ENCODE measurements around the gene MN1. TPM values are rescaled to one million over a fixed set of nuclear protein-coding genes. Genes with fewer than 3 reads are reported as not detected.

The MN1 gene
- total and polyA plus RNA-seq, 8 donors: 0.54 to 2.6 (median 0.91) TPM

DNA sequence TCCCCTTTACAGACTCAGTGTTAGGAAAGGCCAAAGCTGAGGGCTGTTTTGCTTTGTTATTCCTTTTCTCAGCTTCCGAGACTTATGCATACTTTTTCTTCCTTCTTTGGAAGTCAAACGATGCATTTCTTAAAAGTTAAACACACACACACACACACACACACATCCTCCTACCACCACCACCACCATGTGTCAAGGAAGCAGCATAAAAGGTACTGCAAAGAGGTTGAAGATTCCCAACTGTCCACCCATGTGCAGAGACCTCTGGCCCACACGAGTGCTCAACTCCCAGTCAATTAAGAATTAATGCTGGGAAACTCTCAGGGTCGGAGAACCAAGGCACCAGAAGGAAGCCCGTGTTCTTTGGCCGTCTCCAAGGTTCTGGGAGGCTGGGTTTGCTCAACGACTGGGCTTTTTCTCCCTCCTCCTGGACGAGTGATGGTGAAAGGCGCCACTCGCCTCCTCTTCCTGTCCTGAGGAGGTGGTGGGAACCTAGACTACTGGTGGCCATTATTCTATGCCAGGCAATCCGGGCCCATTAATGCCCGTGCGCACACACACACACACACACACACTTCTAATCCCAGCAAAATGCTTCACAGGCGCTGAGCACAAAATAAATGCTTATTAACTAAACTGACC, 15.1 kb downstream of the MN1 start:
- Histone ChIP-seq H3K4me3 (no peak overlapping the region), H3K27ac (no peak overlapping the region), H3K4me1 (no peaks in the 10 kb centered on the region), H3K36me3 (no peaks in the 10 kb centered on the region), H3K9me3 (no peaks in the 10 kb centered on the region), H3K27me3 (no peaks in the 10 kb centered on the region)
- ATAC-seq (no peak), DNase-seq (no peak), FAIRE-seq (no peak)
- intact Hi-C loops (cut with DNase I): no loop called here
- TF ChIP-seq, protein P1, sequence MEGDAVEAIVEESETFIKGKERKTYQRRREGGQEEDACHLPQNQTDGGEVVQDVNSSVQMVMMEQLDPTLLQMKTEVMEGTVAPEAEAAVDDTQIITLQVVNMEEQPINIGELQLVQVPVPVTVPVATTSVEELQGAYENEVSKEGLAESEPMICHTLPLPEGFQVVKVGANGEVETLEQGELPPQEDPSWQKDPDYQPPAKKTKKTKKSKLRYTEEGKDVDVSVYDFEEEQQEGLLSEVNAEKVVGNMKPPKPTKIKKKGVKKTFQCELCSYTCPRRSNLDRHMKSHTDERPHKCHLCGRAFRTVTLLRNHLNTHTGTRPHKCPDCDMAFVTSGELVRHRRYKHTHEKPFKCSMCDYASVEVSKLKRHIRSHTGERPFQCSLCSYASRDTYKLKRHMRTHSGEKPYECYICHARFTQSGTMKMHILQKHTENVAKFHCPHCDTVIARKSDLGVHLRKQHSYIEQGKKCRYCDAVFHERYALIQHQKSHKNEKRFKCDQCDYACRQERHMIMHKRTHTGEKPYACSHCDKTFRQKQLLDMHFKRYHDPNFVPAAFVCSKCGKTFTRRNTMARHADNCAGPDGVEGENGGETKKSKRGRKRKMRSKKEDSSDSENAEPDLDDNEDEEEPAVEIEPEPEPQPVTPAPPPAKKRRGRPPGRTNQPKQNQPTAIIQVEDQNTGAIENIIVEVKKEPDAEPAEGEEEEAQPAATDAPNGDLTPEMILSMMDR (IDR thresholded peaks at IDR 0.05): no peak
- 72 to 79% methylated on average over 14 of the region's 14 CpGs for WGBS, 2 donors

DNA sequence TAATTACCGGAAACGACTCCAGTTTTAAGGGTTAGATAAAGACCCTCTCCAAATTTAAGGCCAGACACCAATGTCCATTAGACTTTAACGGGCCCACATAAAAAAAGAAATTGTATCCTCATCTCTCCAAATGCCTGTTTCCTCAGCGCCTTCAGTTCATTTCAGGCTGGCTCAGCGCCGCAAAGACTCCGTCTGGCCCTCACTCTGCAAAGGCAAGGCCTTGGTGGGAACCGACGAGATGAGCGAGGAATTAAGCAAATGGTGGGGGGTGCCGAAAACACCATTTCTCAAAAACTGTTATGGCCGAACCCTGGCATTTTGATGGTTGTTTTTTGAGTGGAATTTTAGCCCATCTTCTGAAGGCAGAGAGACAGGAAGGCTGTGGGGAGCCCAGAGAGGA, 15.7 kb downstream of the MN1 start:
- 81 to 84% methylated on average over 12 of the region's 12 CpGs for WGBS, 2 donors
- no peaks in the 10 kb centered on the region for H3K27me3 ChIP-seq
- no peak for FAIRE-seq

DNA sequence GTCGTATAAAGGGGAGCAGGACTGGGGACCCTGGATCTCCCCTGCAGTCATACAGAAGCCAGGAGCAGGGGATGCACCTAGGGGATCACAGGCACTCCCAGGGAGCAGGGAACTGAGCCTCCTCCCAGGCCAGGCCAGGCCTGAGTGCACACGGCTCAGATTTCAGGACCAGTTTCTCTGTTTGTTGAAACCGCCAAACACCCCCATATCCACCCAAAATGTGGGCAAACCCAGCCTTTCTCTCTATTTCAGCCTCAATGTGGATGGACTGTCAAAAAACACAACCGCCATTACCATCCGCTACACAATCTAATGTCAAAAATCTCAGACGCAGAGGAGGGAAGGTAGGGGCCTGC, 17.5 kb downstream of the MN1 start:
- Histone ChIP-seq H3K9me3 (no peaks in the 10 kb centered on the region), H3K27ac (no peak overlapping the region)
- no peak for FAIRE-seq

More for the DNA sequence above, 15.7 kb downstream of the MN1 start:
- intact Hi-C loops (cut with DNase I): no loop called here
- DNase-seq (no peak), ATAC-seq (no peak)
- Histone ChIP-seq H3K4me3 (no peak overlapping the region), H3K4me1 (no peaks in the 10 kb centered on the region), H3K9me3 (no peaks in the 10 kb centered on the region), H3K27ac (no peak overlapping the region), H3K36me3 (no peaks in the 10 kb centered on the region)
- TF ChIP-seq, protein P1 (IDR thresholded peaks at IDR 0.05): no peak

DNA sequence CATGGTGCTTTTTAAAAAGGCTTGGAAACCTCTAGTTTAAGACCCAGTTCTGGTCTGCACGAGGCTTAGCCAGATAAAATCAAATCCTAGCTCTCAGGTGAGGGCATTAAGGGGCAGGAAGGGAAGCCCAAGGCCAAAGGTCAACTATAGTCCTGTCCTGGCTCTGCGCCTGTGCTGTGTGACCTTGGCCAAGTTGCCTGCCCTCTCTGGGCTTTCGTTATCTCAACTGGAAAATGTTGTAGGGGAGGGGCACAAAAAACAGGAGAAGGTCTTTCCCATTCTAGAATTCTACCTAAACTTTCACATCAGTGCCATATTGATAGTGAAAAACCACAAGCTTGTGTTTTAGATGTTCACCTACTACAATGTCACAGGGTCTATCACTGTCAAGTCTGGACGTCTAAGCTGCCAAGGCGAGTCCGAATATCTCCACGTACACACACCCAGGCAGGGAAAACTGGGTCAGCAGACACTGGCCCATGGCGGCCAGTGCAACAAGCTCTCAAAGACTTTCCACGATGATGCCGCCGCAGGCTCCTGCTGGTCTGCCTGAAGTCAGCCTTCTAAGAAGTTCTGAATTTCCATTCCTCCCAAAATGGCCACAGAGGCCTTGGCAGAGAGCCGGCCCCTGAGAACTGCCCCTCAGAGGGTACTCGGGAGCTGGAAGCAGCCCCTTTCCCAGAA, 18.0 kb downstream of the MN1 start:
- Histone ChIP-seq H3K4me1 (no peaks in the 10 kb centered on the region), H3K36me3 (no peaks in the 10 kb centered on the region), H3K4me3 (no peak overlapping the region), H3K27me3 (no peaks in the 10 kb centered on the region), H3K9me3 (no peaks in the 10 kb centered on the region), H3K27ac (no peak overlapping the region)
- no peak for DNase-seq
- ATAC-seq: no peak
- FAIRE-seq: no peak
- WGBS, 2 donors: 72 to 78% methylated on average over 13 of the region's 13 CpGs
- intact Hi-C loops (cut with DNase I): no loop called here
- TF ChIP-seq, protein P1 (IDR thresholded peaks at IDR 0.05): no peak

More for the DNA sequence above, 17.5 kb downstream of the MN1 start:
- Histone ChIP-seq H3K4me1 (no peaks in the 10 kb centered on the region), H3K27me3 (no peaks in the 10 kb centered on the region), H3K4me3 (no peak overlapping the region), H3K36me3 (no peaks in the 10 kb centered on the region)
- 87 to 91% methylated on average over 6 of the region's 6 CpGs for WGBS, 2 donors
- intact Hi-C loops (cut with DNase I): no loop called here
- TF ChIP-seq, protein P1 (IDR thresholded peaks at IDR 0.05): no peak
- no peak for ATAC-seq
- DNase-seq: no peak

DNA sequence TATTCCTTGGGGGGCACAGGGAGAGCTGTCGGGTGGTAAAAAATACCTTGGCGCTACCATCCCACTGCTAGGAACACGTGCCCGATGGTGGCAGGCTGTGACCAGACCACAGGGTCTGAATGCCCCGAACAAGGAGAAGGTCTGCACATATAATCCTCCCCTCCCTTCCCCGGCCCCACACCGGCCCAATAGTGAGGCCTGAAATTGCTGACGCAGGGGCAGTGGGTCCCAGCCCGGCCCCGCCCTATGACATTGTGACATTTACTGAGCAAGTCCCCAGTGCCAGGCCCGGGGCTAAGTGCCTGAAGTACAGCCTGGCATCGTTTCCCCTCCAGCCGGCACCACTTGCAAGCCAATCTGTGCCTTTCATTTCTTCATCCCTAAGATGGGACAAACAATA, 19.5 kb downstream of the MN1 start:
- H3K4me3 ChIP-seq: no peak overlapping the region
- no peaks in the 10 kb centered on the region for H3K4me1 ChIP-seq
- no peaks in the 10 kb centered on the region for H3K36me3 ChIP-seq
- 84 to 90% methylated on average over 13 of the region's 13 CpGs for WGBS, 2 donors
- FAIRE-seq (no peak), ATAC-seq (no peak), DNase-seq (no peak)
- intact Hi-C loops (cut with DNase I): no loop called here
- TF ChIP-seq, protein P1 (IDR thresholded peaks at IDR 0.05): no peak
- no peaks in the 10 kb centered on the region for H3K27me3 ChIP-seq
- H3K27ac ChIP-seq: no peak overlapping the region
- no peaks in the 10 kb centered on the region for H3K9me3 ChIP-seq
